GM19025 (cell line): Measurements from ENCODE around the gene CWC25.
"Not testable (repeated sequence)": the region's sequence is repeated elsewhere in the genome, so short reads cannot be mapped to it uniquely, and the experiment has no call there.

ENCODE experiments used
- ATAC-seq: cut with Tn5 transposase; IDR thresholded peaks from one replicate; pipeline ENCODE4 v1.9.1; 2021; ENCODE audit warnings: mild to moderate bottlenecking, low read depth, moderate library complexity; ENCODE audit not compliant: unreplicated experiment

CWC25 gene

GRCh38 chr17:38790148-38790707 is 34.9 kb downstream of the CWC25 start:
- ATAC-seq: not testable (repeated sequence)

- ATAC-seq: no peak
These were observed 35.9 kb downstream of the CWC25 start for GRCh38 chr17:38789185-38789584.

GRCh38 chr17:38787999-38788398 is 37.1 kb downstream of the CWC25 start:
- ATAC-seq: not testable (repeated sequence)

DNA sequence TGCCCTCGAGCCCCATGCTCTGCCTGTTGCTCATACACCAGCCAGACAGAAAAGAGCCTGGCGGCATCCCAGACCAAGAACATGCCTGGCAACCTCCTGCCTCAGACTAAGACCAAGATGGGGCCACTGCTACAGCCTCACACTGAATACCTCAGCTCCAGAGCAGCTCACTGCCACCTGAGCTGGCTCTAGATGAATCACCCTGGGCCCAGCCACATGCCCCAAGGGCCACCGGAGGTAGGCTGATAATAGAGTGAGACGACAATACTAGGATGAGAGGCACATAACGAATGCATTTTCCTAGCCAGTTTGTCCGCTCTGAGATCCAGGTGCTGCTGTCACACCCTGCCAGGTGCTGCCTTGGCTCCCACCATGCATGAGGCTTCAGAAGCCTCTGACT is 38.7 kb downstream of the CWC25 start:
- ATAC-seq: no peak

GRCh38 chr17:38783227-38783626 is 41.9 kb downstream of the CWC25 start:
- no peak for ATAC-seq

GRCh38 chr17:38779965-38780752 is 45.0 kb downstream of the CWC25 start:
- ATAC-seq: no peak

DNA sequence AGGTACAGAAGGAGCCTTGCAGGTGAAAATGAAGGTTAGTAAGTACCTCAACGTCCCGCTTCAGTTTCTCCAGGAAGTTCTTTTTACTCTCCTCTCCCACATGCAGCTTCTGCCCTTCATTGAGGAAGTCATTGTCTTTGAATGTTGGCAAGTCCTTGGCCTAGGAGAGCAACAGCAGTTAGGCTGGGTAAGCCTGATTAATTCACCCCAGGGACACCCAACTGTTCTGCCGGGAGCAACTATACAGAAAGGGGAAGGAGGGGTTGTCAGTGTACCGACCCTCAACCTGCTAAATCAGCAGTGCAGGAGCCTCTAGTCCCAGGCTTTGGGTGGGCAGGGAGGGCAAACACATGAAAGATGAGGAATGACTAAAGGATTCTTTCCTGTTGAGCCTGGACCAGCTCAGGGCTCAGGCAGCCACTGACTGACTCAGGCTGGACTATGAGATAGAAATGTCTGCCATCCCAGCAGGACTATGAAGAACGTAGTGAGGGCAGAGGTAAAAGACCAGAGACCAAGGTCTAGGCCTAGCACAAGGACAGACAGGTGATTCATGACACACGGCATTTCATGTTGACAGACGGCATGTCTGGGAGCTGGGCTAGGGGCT is 47.4 kb downstream of the CWC25 start:
- no peak for ATAC-seq

- no peak for ATAC-seq
These were observed 51.9 kb downstream of the CWC25 start for GRCh38 chr17:38773258-38773657.

DNA sequence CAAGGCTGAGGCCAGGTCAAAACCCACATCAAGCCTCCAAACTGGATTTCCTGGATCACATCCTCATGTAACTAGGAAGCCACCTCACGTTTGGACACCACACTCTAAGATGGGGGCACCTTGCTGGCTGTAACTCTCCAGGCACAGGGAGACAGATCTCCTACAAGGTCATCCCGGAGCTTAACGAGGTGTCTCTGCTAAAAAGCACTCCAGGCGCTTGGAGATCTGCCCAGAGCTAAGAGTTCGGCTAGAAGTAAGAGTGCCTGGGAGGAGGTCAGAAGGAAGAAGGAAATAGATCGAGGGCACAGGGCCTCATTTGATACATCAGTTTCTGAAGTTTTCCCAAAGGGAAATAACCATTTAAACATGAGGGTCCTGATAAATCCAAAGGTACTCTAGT is 56.7 kb downstream of the CWC25 start:
- ATAC-seq: no peak

DNA sequence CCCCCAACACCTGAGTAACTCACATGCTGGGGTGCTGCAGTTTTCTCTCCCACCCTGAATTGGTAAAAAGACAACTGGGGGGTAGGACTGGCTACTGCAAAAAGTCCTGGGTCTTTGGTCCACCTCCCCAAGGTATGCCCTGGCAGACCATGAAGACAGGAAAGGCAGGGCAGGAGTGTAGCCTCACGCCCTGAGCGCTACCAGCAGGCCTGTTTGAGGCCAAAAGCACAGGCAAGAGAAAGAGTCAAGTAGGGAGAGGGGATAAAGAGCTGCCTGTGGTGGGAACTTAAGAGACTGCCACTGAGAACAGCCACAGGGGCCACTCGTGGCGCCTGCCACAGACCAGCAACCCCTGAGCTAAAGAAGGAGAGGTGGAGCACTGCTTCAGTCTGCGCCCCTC is 58.8 kb downstream of the CWC25 start:
- ATAC-seq: no peak

- no peak for ATAC-seq
These were observed 62.9 kb downstream of the CWC25 start for GRCh38 chr17:38762231-38762630.

GRCh38 chr17:38761612-38762011 is 63.5 kb downstream of the CWC25 start:
- ATAC-seq: no peak

DNA sequence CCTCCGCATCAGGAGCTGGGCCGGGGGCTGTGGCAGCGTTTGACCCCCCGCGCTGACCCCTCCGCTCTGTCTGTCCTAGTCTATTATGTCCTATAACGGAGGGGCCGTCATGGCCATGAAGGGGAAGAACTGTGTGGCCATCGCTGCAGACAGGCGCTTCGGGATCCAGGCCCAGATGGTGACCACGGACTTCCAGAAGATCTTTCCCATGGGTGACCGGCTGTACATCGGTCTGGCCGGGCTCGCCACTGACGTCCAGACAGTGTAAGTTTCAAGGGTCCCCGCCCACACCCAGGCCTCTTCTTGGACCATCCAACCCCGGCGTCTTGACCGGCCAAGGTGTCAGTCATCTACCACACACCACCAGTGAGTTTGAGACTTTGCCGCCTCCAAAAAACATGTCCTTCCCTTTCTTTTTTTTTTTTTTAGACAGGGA is 72.0 kb downstream of the CWC25 start:
- no peak for ATAC-seq

- peak; percentile 78 for ATAC-seq
These were observed 72.6 kb downstream of the CWC25 start, which contains the start of gene PSMB3 for GRCh38 chr17:38752308-38753070. PSMB3 (plus strand) TSS chr17:38752741; CDS start chr17:38752827, 86 bp downstream.

DNA sequence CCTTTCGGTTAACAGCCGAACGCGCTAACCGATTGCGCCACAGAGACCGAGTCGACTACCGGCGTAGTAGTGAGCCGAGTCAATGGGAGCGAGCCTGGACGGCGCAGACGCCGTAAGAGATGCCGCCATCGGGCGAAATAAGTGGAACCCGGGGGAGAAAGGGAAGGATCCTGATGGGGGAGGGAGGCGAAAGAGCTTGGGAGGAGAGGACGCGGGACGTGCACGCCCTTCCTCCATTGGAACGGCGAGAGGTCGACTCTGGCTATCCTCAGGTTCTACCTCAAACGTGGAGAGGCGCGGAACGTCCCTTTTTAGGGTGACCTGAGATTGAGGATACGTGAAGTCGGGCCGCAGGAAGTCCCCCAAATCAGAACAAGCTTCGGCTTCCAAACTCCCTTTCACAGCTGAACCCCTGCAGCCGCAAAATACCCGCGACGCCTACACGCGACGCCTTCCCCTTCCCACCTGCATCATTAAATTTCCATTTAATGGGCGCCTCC is 73.3 kb downstream of the CWC25 start:
- peak; percentile 4 for ATAC-seq

- no peak for ATAC-seq
These were observed 73.8 kb downstream of the CWC25 start for GRCh38 chr17:38751144-38751807.
